ENCODE data around the gene CCDC137.
A peak's percentile ranks its signal among the peaks of the same experiment; 100 is the strongest.

CCDC137 gene

DNA sequence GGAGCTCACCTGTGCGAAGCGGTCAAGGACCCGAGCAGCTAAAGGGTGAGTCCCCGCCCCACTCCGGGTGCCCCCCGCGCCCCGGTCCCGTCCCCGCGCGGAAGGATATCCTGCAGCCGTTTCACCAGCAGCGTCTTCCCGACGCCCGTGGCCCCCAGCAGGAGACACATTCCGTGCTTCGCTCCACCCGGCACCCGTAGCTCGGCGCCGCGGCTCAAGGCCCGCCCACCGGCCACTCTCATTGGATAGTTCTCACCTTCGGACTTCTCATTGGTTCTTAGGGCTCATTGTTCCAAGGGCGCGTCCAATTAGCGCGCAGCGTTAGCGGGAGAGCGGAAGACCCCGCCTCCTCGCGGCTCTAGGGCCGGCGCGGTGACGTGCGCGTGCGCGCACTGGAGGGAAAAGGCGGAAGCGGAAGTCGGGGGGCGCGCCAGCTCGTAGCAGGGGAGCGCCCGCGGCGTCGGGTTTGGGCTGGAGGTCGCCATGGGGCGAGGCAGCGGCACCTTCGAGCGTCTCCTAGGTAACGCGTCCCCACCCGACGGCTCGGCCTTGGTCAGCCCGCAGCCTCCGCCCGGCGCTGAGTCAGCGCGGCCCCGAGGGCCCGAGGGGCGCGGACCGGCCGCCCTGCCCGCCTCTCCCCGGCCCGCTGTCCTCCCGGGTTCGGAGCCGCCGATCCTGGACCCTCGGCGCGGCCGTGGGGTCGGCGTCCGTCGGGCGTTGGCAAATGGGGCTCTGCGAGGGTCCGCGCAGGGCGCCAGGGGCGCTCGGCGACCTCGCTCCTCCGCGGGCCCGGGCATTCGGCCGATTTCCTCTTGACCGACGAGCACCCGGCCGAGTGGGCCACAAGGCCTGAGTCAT is 17.3 kb downstream of the CCDC137 start, which contains the start of the genes ARL16 and HGS:
ARL16 (minus strand) TSS at position 214 of the 858 bp plus-strand sequence; CDS start at position 170, 44 bp downstream.
HGS (plus strand) TSS at position 428 of the 858 bp plus-strand sequence; CDS start at position 484, 56 bp downstream.
- no peaks in the 10 kb centered on the region for H3K9me3 ChIP-seq (ENCODE audit: control insufficient read depth in 2 of 2, low read length in 2 of 2)
- H3K27ac ChIP-seq (ENCODE audit: low read length) = peak within 1 kb of the TSS; percentile 55
- H3K36me3 ChIP-seq (ENCODE audit: control insufficient read depth in 2 of 2, insufficient read depth in 2 of 2, low read length in 2 of 2) = peaks cover 5 to 18% of the 10 kb centered on the region in 2 donors
- peaks cover 26% of the 10 kb centered on the region for H3K4me1 ChIP-seq (ENCODE audit: control insufficient read depth, insufficient read depth, low read length)
- H3K27me3 ChIP-seq (ENCODE audit: control insufficient read depth in 1 of 2, insufficient read depth in 2 of 2, low read length in 2 of 2) = no peaks in the 10 kb centered on the region
- peak within 1 kb of the TSS; percentile 82 to 92 for H3K4me3 ChIP-seq (ENCODE audit: low read length in 2 of 2)
- H3K9ac ChIP-seq (ENCODE audit: low read length in 2 of 2) = peak within 1 kb of the TSS; percentile 82 to 83

DNA sequence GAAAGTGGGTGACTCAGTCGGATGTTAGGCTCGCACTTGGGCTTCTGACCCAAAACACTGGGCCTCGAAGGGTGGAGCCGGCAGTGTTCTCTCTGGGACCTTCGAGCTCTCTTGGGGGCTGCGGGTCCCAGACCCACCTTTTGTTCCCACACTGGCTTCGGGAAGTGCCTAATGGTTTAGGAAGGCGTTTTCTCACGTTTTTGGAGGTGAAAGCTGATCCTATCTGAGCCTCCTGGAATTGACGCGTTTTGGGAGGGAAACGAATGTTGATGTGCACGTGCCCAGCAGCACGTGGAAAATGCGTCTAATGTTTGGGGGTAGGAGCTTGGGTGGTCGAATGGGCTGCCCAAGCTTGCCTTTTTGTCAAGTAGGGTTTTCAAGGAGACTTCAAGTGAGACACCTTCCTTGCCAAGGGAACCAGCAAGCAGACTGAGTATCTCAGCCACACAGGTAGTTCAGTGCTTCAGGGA is 17.9 kb downstream of the CCDC137 start:
- Histone ChIP-seq H3K36me3 (ENCODE audit: control insufficient read depth in 2 of 2, insufficient read depth in 2 of 2, low read length in 2 of 2) (peaks cover 7 to 24% of the 10 kb centered on the region in 2 donors), H3K9ac (ENCODE audit: low read length in 2 of 2) (peak overlapping the region; percentile 68 to 80)

DNA sequence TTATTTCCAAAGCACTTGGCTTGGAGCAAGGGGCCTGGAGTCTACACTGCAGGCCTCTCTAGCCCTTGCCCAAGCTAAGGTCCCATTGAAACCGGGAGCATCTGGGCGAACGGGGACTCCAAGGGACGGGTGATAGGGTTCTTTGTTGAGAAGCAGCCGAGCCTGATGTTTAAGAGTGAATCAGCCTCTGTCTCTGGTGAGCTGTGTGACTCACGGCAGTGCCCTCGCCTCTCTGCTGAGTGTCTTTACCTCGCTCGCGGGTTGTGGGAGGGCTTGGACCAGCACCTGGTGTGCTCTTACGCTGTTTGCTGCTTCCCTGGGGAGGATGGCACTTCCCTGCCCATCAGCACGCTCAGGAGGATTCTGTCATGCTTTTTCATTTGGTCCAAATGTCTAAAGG is 18.6 kb downstream of the CCDC137 start:
- H3K4me3 ChIP-seq (ENCODE audit: low read length in 2 of 2) = peak overlapping the region; percentile 81 to 92
- H3K27ac ChIP-seq (ENCODE audit: low read length) = no peak overlapping the region
- H3K4me1 ChIP-seq (ENCODE audit: control insufficient read depth, insufficient read depth, low read length) = peaks cover 26% of the 10 kb centered on the region
- peaks cover 8 to 24% of the 10 kb centered on the region in 2 donors for H3K36me3 ChIP-seq (ENCODE audit: control insufficient read depth in 2 of 2, insufficient read depth in 2 of 2, low read length in 2 of 2)
- H3K9me3 ChIP-seq (ENCODE audit: control insufficient read depth in 2 of 2, low read length in 2 of 2) = no peaks in the 10 kb centered on the region
- no peaks in the 10 kb centered on the region for H3K27me3 ChIP-seq (ENCODE audit: control insufficient read depth in 1 of 2, insufficient read depth in 2 of 2, low read length in 2 of 2)
- H3K9ac ChIP-seq (ENCODE audit: low read length in 2 of 2) = peak overlapping the region; percentile 68 to 80

More for the DNA sequence above, 17.9 kb downstream of the CCDC137 start:
- H3K4me1 ChIP-seq (ENCODE audit: control insufficient read depth, insufficient read depth, low read length) = peaks cover 26% of the 10 kb centered on the region
- peak overlapping the region; percentile 81 to 92 for H3K4me3 ChIP-seq (ENCODE audit: low read length in 2 of 2)
- no peak overlapping the region for H3K27ac ChIP-seq (ENCODE audit: low read length)
- H3K27me3 ChIP-seq (ENCODE audit: control insufficient read depth in 1 of 2, insufficient read depth in 2 of 2, low read length in 2 of 2) = no peaks in the 10 kb centered on the region
- no peaks in the 10 kb centered on the region for H3K9me3 ChIP-seq (ENCODE audit: control insufficient read depth in 2 of 2, low read length in 2 of 2)

DNA sequence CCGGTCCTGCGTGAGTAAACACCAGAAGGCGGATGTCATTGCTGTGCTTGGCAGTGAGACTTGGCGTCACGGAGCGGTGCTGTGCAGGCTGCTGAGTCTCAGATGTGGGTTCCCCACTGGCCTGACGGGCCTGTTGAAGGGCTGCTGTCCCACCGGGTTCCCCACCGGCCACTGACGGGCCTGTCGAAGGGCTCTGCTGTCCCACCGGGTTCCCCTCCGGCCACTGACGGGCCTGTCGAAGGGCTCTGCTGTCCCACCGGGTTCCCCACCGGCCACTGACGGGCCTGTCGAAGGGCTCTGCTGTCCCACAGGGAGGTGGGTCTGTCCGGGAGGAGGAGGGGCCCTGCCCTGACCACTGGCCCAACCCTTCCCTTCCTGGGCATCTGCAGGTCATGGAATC is 20.1 kb downstream of the CCDC137 start:
- Histone ChIP-seq H3K4me1 (ENCODE audit: control insufficient read depth, insufficient read depth, low read length) (peaks cover 26% of the 10 kb centered on the region), H3K36me3 (ENCODE audit: control insufficient read depth in 2 of 2, insufficient read depth in 2 of 2, low read length in 2 of 2) (peaks cover 19 to 32% of the 10 kb centered on the region in 2 donors), H3K27ac (ENCODE audit: low read length) (no peak overlapping the region), H3K27me3 (ENCODE audit: control insufficient read depth in 1 of 2, insufficient read depth in 2 of 2, low read length in 2 of 2) (no peaks in the 10 kb centered on the region), H3K9me3 (ENCODE audit: control insufficient read depth in 2 of 2, low read length in 2 of 2) (no peaks in the 10 kb centered on the region), H3K4me3 (ENCODE audit: low read length in 2 of 2) (no peak overlapping the region), H3K9ac (ENCODE audit: low read length in 2 of 2) (no peak overlapping the region)

DNA sequence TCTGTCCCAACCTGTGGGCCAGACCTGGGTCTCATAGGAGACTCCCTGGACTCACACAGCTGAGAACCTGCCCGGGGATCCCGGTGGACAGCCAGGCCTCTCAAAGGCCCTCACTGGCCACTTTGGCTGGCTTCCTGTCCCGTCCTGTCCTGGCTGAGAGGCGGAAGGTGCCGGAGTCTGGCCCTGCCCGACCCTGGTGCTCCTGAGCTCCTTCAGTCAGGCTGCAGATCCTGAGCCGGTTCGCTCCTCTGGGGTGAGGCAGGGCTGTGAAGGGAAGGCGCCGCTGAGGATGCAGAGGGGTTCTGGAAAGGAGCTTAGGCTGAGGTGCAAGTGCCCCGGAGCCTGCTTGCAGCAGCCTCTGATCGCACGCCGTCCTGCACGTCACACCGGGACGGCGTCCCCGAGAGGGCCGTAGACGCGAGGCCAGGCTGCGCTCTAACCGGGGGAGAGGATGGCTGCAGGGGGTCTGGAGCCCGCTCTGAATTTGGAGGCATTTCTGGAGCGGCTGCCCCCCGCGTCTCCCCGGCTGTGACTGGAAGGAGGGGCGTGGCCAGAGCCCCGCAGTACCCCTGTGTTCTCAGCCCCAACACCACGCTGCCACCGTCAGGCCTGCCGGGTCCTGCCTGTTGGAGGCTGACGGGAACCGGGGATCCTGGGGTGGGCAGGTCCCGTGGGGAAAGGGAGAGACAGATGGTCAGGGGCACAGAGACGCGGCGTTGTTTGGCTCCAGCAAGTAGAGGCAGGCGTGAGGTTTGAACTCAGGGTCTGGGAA is 21.4 kb downstream of the CCDC137 start:
- Histone ChIP-seq H3K27me3 (ENCODE audit: control insufficient read depth in 1 of 2, insufficient read depth in 2 of 2, low read length in 2 of 2) (no peaks in the 10 kb centered on the region), H3K36me3 (ENCODE audit: control insufficient read depth in 2 of 2, insufficient read depth in 2 of 2, low read length in 2 of 2) (peaks cover 23 to 41% of the 10 kb centered on the region in 2 donors), H3K27ac (ENCODE audit: low read length) (no peak overlapping the region)

DNA sequence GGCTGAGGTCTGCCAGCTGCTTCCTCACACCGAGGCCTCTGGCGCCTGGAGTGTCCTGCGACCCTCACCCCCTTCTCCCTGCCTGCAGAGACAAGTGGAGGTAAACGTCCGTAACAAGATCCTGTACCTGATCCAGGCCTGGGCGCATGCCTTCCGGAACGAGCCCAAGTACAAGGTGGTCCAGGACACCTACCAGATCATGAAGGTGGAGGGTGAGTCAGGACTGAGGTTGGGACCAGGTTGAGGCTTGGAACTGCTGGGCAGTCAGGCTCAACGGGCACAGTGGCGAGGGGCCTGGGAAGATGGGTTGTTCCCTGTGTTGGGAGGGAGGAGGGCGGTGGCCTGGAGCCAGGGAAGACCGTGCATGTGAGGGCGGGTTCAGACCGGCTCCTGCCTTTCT is 22.1 kb downstream of the CCDC137 start:
- no peaks in the 10 kb centered on the region for H3K27me3 ChIP-seq (ENCODE audit: control insufficient read depth in 1 of 2, insufficient read depth in 2 of 2, low read length in 2 of 2)
- peaks cover 15% of the 10 kb centered on the region for H3K4me1 ChIP-seq (ENCODE audit: control insufficient read depth, insufficient read depth, low read length)
- H3K27ac ChIP-seq (ENCODE audit: low read length) = no peak overlapping the region
- no peak overlapping the region for H3K4me3 ChIP-seq (ENCODE audit: low read length in 2 of 2)
- H3K9me3 ChIP-seq (ENCODE audit: control insufficient read depth in 2 of 2, low read length in 2 of 2) = no peaks in the 10 kb centered on the region
- H3K9ac ChIP-seq (ENCODE audit: low read length in 2 of 2) = no peak overlapping the region
- H3K36me3 ChIP-seq (ENCODE audit: control insufficient read depth in 2 of 2, insufficient read depth in 2 of 2, low read length in 2 of 2) = peaks cover 23 to 44% of the 10 kb centered on the region in 2 donors

More for the DNA sequence above, 21.4 kb downstream of the CCDC137 start:
- Histone ChIP-seq H3K4me3 (ENCODE audit: low read length in 2 of 2) (no peak overlapping the region), H3K9ac (ENCODE audit: low read length in 2 of 2) (no peak overlapping the region), H3K4me1 (ENCODE audit: control insufficient read depth, insufficient read depth, low read length) (peaks cover 20% of the 10 kb centered on the region), H3K9me3 (ENCODE audit: control insufficient read depth in 2 of 2, low read length in 2 of 2) (no peaks in the 10 kb centered on the region)

DNA sequence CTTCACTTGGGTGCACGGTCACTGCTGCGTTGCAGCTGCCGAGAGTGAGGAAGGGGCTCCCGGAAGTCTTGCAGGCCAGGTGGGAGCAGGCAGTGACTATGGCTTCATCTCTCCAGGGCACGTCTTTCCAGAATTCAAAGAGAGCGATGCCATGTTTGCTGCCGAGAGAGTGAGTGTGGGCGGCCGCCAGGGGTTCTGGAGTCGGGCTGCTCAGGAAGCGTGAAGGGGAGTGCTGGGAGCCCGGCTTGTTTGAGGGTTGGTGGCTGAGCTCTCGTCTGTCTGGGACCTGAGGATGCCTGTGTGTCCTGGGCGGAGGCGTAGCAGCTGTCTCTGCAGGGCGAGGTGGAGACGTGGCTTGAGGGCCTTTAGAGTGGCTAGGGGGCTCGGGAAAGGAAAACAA is 23.5 kb downstream of the CCDC137 start:
- Histone ChIP-seq H3K4me3 (ENCODE audit: low read length in 2 of 2) (no peak overlapping the region), H3K36me3 (ENCODE audit: control insufficient read depth in 2 of 2, insufficient read depth in 2 of 2, low read length in 2 of 2) (peaks cover 34 to 54% of the 10 kb centered on the region in 2 donors), H3K27ac (ENCODE audit: low read length) (no peak overlapping the region)

DNA sequence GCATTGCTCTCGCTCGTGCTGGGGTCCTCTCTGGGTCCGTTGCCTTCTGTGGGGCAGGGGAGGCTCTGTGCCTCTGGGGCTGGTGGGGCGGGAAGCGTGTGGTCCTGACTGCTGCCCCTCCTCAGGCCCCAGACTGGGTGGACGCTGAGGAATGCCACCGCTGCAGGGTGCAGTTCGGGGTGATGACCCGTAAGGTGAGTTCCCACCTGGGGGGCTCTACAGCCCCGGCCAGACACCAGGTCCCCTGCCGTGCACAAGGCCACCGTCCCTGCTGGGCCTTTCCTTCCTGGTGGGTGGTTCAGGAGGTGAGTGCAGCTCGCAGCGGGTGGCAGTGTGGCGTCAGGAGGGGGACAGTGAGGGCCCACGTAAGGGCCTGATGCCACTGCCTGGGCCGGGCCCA is 24.0 kb downstream of the CCDC137 start:
- no peak overlapping the region for H3K9ac ChIP-seq (ENCODE audit: low read length in 2 of 2)
- no peaks in the 10 kb centered on the region for H3K27me3 ChIP-seq (ENCODE audit: control insufficient read depth in 1 of 2, insufficient read depth in 2 of 2, low read length in 2 of 2)
- peaks cover 4% of the 10 kb centered on the region for H3K4me1 ChIP-seq (ENCODE audit: control insufficient read depth, insufficient read depth, low read length)
- H3K36me3 ChIP-seq (ENCODE audit: control insufficient read depth in 2 of 2, insufficient read depth in 2 of 2, low read length in 2 of 2) = peaks cover 35 to 59% of the 10 kb centered on the region in 2 donors
- H3K9me3 ChIP-seq (ENCODE audit: control insufficient read depth in 2 of 2, low read length in 2 of 2) = no peaks in the 10 kb centered on the region
- no peak overlapping the region for H3K4me3 ChIP-seq (ENCODE audit: low read length in 2 of 2)
- no peak overlapping the region for H3K27ac ChIP-seq (ENCODE audit: low read length)

More for the DNA sequence above, 23.5 kb downstream of the CCDC137 start:
- peaks cover 9% of the 10 kb centered on the region for H3K4me1 ChIP-seq (ENCODE audit: control insufficient read depth, insufficient read depth, low read length)
- H3K9me3 ChIP-seq (ENCODE audit: control insufficient read depth in 2 of 2, low read length in 2 of 2) = no peaks in the 10 kb centered on the region
- H3K27me3 ChIP-seq (ENCODE audit: control insufficient read depth in 1 of 2, insufficient read depth in 2 of 2, low read length in 2 of 2) = no peaks in the 10 kb centered on the region
- H3K9ac ChIP-seq (ENCODE audit: low read length in 2 of 2) = no peak overlapping the region

DNA sequence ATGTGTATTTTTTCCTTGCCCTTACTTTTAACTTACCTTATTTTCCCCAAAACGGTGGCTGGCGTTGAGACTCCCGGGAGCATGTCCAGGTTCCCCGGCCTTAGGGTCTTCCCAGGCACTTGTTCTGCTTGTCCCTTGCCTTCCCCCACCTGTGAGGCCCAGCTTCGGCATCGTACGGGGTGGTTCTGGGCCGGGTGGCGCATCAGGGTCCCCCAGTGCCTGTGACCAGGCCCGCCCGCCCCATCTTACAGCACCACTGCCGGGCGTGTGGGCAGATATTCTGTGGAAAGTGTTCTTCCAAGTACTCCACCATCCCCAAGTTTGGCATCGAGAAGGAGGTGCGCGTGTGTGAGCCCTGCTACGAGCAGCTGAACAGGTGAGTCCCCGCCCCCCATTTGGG is 24.7 kb downstream of the CCDC137 start:
- Histone ChIP-seq H3K27me3 (ENCODE audit: control insufficient read depth in 1 of 2, insufficient read depth in 2 of 2, low read length in 2 of 2) (no peaks in the 10 kb centered on the region), H3K36me3 (ENCODE audit: control insufficient read depth in 2 of 2, insufficient read depth in 2 of 2, low read length in 2 of 2) (peaks cover 37 to 63% of the 10 kb centered on the region in 2 donors), H3K9ac (ENCODE audit: low read length in 2 of 2) (no peak overlapping the region), H3K4me3 (ENCODE audit: low read length in 2 of 2) (no peak overlapping the region), H3K27ac (ENCODE audit: low read length) (no peak overlapping the region), H3K9me3 (ENCODE audit: control insufficient read depth in 2 of 2, low read length in 2 of 2) (no peaks in the 10 kb centered on the region), H3K4me1 (ENCODE audit: control insufficient read depth, insufficient read depth, low read length) (peaks cover 2% of the 10 kb centered on the region)

DNA sequence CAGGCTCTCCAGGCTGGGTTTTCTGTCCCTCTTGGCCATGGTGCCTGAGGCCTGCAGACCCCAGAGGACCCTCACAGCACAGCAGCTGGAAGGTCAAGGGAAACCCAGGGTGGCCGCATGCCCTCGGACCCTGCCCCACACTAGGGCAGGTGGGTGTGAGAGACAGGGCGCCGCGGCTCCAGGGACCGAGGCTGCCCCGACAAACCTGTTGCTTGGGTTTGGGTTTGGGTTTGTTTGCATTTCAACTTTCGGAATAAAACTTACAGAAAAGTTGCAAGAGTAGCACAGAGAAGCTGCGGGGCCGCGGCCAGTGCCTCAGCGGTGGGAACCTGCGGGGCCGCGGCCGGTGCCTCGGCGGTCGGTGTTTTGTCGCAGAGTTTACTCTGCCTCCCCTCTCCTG is 25.1 kb downstream of the CCDC137 start:
- Histone ChIP-seq H3K4me1 (ENCODE audit: control insufficient read depth, insufficient read depth, low read length) (no peaks in the 10 kb centered on the region), H3K9me3 (ENCODE audit: control insufficient read depth in 2 of 2, low read length in 2 of 2) (no peaks in the 10 kb centered on the region), H3K9ac (ENCODE audit: low read length in 2 of 2) (no peak overlapping the region), H3K27me3 (ENCODE audit: control insufficient read depth in 1 of 2, insufficient read depth in 2 of 2, low read length in 2 of 2) (no peaks in the 10 kb centered on the region), H3K27ac (ENCODE audit: low read length) (no peak overlapping the region), H3K4me3 (ENCODE audit: low read length in 2 of 2) (no peak overlapping the region), H3K36me3 (ENCODE audit: control insufficient read depth in 2 of 2, insufficient read depth in 2 of 2, low read length in 2 of 2) (peaks cover 33 to 62% of the 10 kb centered on the region in 2 donors)

Measured in stomach smooth muscle (tissue), 2 donors.